SK-N-MC (cell line): ENCODE data around the gene ADISSP.

Source experiments
- EZH2 ChIP-seq: fragments of 200-600 bp; sonication (generic); IDR thresholded peaks from one replicate; pipeline ENCODE4 v1.6.1; 2017; ENCODE audit warnings: antibody characterized with exemption
- POLR2AphosphoS5 ChIP-seq: IDR thresholded peaks from 2 replicates; pipeline ENCODE4 v1.6.1; 2012; ENCODE audit warnings: mild to moderate bottlenecking, low read depth, low read length, borderline replicate concordance

- TF ChIP-seq EZH2 (no peak), POLR2AphosphoS5 (no peak)
These were observed 45.6 kb downstream of the ADISSP start for GRCh38 chr20:3721912-3722311.
